ENCODE measurements around the gene GPATCH3. TPM values are rescaled to one million over a fixed set of nuclear protein-coding genes. Genes with fewer than 3 reads are reported as not detected.

Gene GPATCH3
- total and polyA plus RNA-seq, 2 donors (not counting 3 experiments of a cell fraction or from before 2014, with no cell fraction given), result 12.1 to 17.7 TPM

DNA sequence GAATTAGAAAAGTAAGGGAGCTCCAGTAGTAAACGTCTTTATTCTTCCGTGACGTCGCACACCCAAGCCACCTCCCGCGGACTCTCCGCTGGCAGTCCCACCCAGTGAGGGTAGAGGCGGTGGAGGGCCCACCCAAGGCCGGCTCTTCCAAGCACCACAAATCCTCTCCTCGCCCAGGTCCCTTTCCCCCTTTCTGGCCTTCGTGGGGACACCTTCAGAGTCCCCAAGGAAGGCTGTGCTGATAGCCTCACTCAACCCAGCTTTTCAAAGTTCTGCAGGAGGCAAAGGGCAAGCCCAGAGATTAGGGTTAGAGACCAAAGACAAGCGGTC lies 9.8 kb downstream of the GPATCH3 start:
- ChIA-PET CTCF (interaction anchor here (0.6 to 1.3 kb wide), 8 partner anchors 10 to 288 kb away, joined by 3 to 9 read pairs (median 3); partner anchors contain the start of genes GPATCH3 and ZDHHC18), POLR2A (interaction anchor here (0.6 to 1.9 kb wide), 5 partner anchors 10 to 197 kb away, joined by 3 to 17 read pairs (median 5); partner anchors contain the start of gene GPATCH3)
- Histone ChIP-seq H3K4me1 (ENCODE audit: control insufficient read depth, extremely low read depth, insufficient read depth, low read length) (peaks cover 6% of the 10 kb centered on the region), H3K36me3 (ENCODE audit: control insufficient read depth in 2 of 2, extremely low read depth in 1 of 2, insufficient read depth in 2 of 2, low read length in 2 of 2) (peaks cover 9 to 30% of the 10 kb centered on the region in 2 experiments), H3K4me2 (ENCODE audit: insufficient read depth, low read length) (peak overlapping the region; percentile 44), H3K79me2 (ENCODE audit: control insufficient read depth, insufficient read depth, low read length) (peaks cover 18% of the 10 kb centered on the region), H3K9ac (replicated peaks; ENCODE audit: extremely low read depth, insufficient read depth, low read length) (peak overlapping the region; percentile 52), H3K27ac (ENCODE audit: insufficient read depth, low read depth, low read length) (peak overlapping the region; percentile 46), H4K20me1 (replicated peaks; ENCODE audit: control insufficient read depth, extremely low read depth, insufficient read depth, low read length) (no peaks in the 10 kb centered on the region), H3K4me3 (replicated peaks in 1 of 3; ENCODE audit: insufficient read depth in 1 of 3, low read depth in 1 of 3, low read length in 3 of 3) (peak overlapping the region; percentile 18 to 82 (median 54)), H3K27me3 (ENCODE audit: control insufficient read depth in 2 of 2, insufficient read depth in 2 of 2, low read length in 2 of 2) (no peaks in the 10 kb centered on the region), H3K9me1 (replicated peaks; ENCODE audit: control insufficient read depth, extremely low read depth, insufficient read depth, low read length) (no peaks in the 10 kb centered on the region), H3K9me3 (replicated peaks; ENCODE audit: control insufficient read depth, insufficient read depth, low read length) (no peaks in the 10 kb centered on the region), H2AFZ (ENCODE audit: low read depth, low read length) (peak overlapping the region; percentile 41)
- no peak for TF ChIP-seq POLR2A (IDR thresholded peaks at IDR 0.05; ENCODE audit: low read depth, low read length)
- peak; percentile 5 for TF ChIP-seq POLR2AphosphoS5 (IDR thresholded peaks at IDR 0.05; ENCODE audit: insufficient read depth, low read depth, low read length)
- DNase-seq (ENCODE audit: low read depth, low spot score), result no peak
- intact Hi-C loops (cut with micrococcal nuclease) (no loop called here), dilution Hi-C loops (cut with MboI; ENCODE audit: extremely low pct_ligation_motif_present, low sequenced_read_pairs) (no loop called here)
- FAIRE-seq, result no peak
- TSS peak; percentile 99 for BruUV-seq (replicated peaks)

DNA sequence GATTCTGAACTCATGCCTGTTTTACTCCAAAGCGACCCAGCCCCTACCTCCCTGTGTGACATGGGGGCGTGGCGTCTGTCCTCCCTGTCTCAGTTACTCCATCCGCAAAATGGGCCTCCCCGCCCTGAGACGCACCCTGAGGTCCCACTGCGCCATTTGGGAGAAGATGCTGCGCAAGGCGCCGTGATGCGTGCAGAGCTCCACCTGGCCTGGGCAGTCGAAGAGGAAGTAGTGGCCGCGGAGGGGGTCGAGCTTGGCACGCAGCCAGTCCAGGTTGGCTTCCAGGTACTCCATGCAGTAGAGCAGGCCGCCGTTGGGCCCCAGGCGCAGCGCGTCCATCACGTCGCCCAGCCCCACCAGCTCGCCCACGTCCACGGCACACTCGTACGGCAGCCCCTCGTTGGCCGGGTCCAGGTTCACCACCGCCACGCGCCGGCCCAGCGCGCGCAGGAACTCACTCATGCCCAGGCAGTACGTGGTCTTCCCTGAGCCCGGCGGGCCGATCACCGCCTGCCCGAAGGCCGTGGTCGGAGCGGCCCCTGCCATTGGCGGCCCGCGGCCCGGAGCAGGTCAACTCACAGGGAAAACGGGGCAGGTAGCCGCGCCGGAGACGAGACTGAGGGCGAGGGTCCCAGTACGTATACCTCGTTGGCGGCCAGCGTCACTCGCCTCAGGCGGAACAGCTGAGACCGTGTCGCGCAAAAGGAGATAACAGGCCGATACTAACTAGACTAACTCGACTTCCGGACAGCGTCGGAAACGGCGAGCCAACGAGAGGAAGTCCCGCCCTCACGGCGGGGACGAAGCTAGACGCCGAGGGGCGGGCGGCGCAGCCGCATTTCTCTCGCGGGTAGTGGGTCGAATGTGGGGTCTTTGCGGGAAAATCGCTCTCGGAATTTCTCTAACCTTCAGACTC lies 10.5 kb downstream of the GPATCH3 start, which contains the start of gene GPN2:
GPN2 (minus strand) TSS at position 733 of the 916 bp plus-strand sequence; CDS start at position 546, 187 bp downstream.
- Histone ChIP-seq H3K27me3 (ENCODE audit: control insufficient read depth in 2 of 2, insufficient read depth in 2 of 2, low read length in 2 of 2) (no peaks in the 10 kb centered on the region), H3K9ac (replicated peaks; ENCODE audit: extremely low read depth, insufficient read depth, low read length) (peak within 1 kb of the TSS; percentile 52), H3K36me3 (ENCODE audit: control insufficient read depth in 2 of 2, extremely low read depth in 1 of 2, insufficient read depth in 2 of 2, low read length in 2 of 2) (peaks cover 12 to 34% of the 10 kb centered on the region in 2 experiments), H3K9me3 (replicated peaks; ENCODE audit: control insufficient read depth, insufficient read depth, low read length) (no peaks in the 10 kb centered on the region), H3K27ac (ENCODE audit: insufficient read depth, low read depth, low read length) (peak within 1 kb of the TSS; percentile 46), H3K4me3 (replicated peaks in 1 of 3; ENCODE audit: insufficient read depth in 1 of 3, low read depth in 1 of 3, low read length in 3 of 3) (peak within 1 kb of the TSS; percentile 18 to 82 (median 54)), H3K9me1 (replicated peaks; ENCODE audit: control insufficient read depth, extremely low read depth, insufficient read depth, low read length) (no peaks in the 10 kb centered on the region), H2AFZ (ENCODE audit: low read depth, low read length) (peak within 1 kb of the TSS; percentile 41), H3K4me2 (ENCODE audit: insufficient read depth, low read length) (peak within 1 kb of the TSS; percentile 44), H3K4me1 (ENCODE audit: control insufficient read depth, extremely low read depth, insufficient read depth, low read length) (peaks cover 6% of the 10 kb centered on the region), H4K20me1 (replicated peaks; ENCODE audit: control insufficient read depth, extremely low read depth, insufficient read depth, low read length) (no peaks in the 10 kb centered on the region), H3K79me2 (ENCODE audit: control insufficient read depth, insufficient read depth, low read length) (peaks cover 18% of the 10 kb centered on the region)
- intact Hi-C loops (cut with micrococcal nuclease), result no loop called here
- ChIA-PET POLR2A (interaction anchor here (0.6 to 1.9 kb wide), 5 partner anchors 10 to 196 kb away, joined by 3 to 17 read pairs (median 5); partner anchors contain the start of gene GPATCH3), CTCF (interaction anchor here (0.6 to 1.3 kb wide), 8 partner anchors 9 to 288 kb away, joined by 3 to 9 read pairs (median 3); partner anchors contain the start of genes GPATCH3 and ZDHHC18)
- dilution Hi-C loops (cut with MboI; ENCODE audit: extremely low pct_ligation_motif_present, low sequenced_read_pairs), result no loop called here
- DNase-seq (ENCODE audit: low read depth, low spot score) (peak; percentile 87), FAIRE-seq (peak; percentile 97)
- BruUV-seq (replicated peaks), result TSS peak; percentile 56
- peak; percentile 95 for TF ChIP-seq POLR2A (IDR thresholded peaks at IDR 0.05; ENCODE audit: low read depth, low read length)
- no peak for TF ChIP-seq JUN (IDR thresholded peaks at IDR 0.05; ENCODE audit: borderline replicate concordance, insufficient read depth, insufficient read length, low read depth)
- TF ChIP-seq POLR2AphosphoS5 (IDR thresholded peaks at IDR 0.05; ENCODE audit: insufficient read depth, low read depth, low read length), result peak; percentile 97
- TF ChIP-seq, protein P1, sequence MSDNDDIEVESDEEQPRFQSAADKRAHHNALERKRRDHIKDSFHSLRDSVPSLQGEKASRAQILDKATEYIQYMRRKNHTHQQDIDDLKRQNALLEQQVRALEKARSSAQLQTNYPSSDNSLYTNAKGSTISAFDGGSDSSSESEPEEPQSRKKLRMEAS (IDR thresholded peaks at IDR 0.05; ENCODE audit: insufficient read depth, insufficient read length), result no peak
- TF ChIP-seq GATA2 (IDR thresholded peaks at IDR 0.05; ENCODE audit: insufficient read depth, insufficient read length, low read depth, low read length), result peak; percentile 40
- TF ChIP-seq, protein P2, sequence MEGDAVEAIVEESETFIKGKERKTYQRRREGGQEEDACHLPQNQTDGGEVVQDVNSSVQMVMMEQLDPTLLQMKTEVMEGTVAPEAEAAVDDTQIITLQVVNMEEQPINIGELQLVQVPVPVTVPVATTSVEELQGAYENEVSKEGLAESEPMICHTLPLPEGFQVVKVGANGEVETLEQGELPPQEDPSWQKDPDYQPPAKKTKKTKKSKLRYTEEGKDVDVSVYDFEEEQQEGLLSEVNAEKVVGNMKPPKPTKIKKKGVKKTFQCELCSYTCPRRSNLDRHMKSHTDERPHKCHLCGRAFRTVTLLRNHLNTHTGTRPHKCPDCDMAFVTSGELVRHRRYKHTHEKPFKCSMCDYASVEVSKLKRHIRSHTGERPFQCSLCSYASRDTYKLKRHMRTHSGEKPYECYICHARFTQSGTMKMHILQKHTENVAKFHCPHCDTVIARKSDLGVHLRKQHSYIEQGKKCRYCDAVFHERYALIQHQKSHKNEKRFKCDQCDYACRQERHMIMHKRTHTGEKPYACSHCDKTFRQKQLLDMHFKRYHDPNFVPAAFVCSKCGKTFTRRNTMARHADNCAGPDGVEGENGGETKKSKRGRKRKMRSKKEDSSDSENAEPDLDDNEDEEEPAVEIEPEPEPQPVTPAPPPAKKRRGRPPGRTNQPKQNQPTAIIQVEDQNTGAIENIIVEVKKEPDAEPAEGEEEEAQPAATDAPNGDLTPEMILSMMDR (IDR thresholded peaks at IDR 0.05; ENCODE audit: extremely low read depth in 1 of 2, insufficient read depth in 1 of 2, low read depth in 1 of 2, low read length in 2 of 2), result no peak
- TF ChIP-seq MYC (IDR thresholded peaks at IDR 0.05; ENCODE audit: low read depth, low read length), result no peak
- no peak for TF ChIP-seq FOS (IDR thresholded peaks at IDR 0.05; ENCODE audit: borderline replicate concordance, insufficient read depth, low read length)
- TF ChIP-seq EZH2 (IDR thresholded peaks at IDR 0.05; ENCODE audit: borderline replicate concordance, low read depth, low read length, severe bottlenecking), result no peak

All from endothelial cell of umbilical vein (primary cell).